Caco-2 (cell line): ENCODE data around the gene PPP1R9B. TPM values are rescaled to one million over a fixed set of nuclear protein-coding genes. Genes with fewer than 3 reads are reported as not detected.

ENCODE experiments used
- BruUV-seq: library from RNA; stranded (reverse); fragments of 400-500 nt; replicated peaks from 2 replicates; lab custom pipeline; 2021; lab: Mats Ljungman, UMichigan
- CTCF ChIA-PET: fragments of 300-600 bp; sonication (Branson Sonifier 250); formaldehyde crosslinking; loops from one replicate; lab custom pipeline; 2022; ENCODE audit warnings: antibody characterized with exemption; lab: Charles Lee
- POLR2A ChIA-PET: fragments of 300-600 bp; sonication (Branson Sonifier 250); formaldehyde crosslinking; loops from one replicate; lab custom pipeline; 2022; ENCODE audit warnings: antibody characterized with exemption; lab: Charles Lee
- DNase-seq, 2 experiments: peaks; one replicate each; pipeline versions ENCODE4 v3.0.0 to v3.0.0-alpha.2; 2020 to 2022
- H3K27me3 ChIP-seq: replicated peaks from 2 replicates; pipeline ENCODE4 v1.6.0; 2011; ENCODE audit warnings: low read length; ENCODE audit not compliant: control insufficient read depth, insufficient read depth
- H3K36me3 ChIP-seq: 2 replicates; pipeline ENCODE4 v1.5.1; 2011; ENCODE audit warnings: low read length; ENCODE audit not compliant: control insufficient read depth, insufficient read depth
- H3K4me1 ChIP-seq: fragments of 250-450 bp; sonication (Bioruptor Pico); 2 replicates; pipeline ENCODE4 v1.5.1; 2020; ENCODE audit warnings: mild to moderate bottlenecking
- H3K4me3 ChIP-seq: 2 replicates; pipeline ENCODE4 v1.5.1; 2011; ENCODE audit warnings: low read depth, mild to moderate bottlenecking, control low read depth, low read length
- H3K9me3 ChIP-seq: fragments of 250-450 bp; sonication (Bioruptor Pico); 2 replicates; pipeline ENCODE4 v1.5.1; 2020; ENCODE audit warnings: mild to moderate bottlenecking, moderate library complexity
- H3K27ac Mint-ChIP-seq: one replicate; pipeline ENCODE4 v1.8.0; 2022; ENCODE audit warnings: mixed read lengths; ENCODE audit not compliant: unreplicated experiment
- H3K27me3 Mint-ChIP-seq: one replicate; pipeline ENCODE4 v1.8.0; 2022; ENCODE audit warnings: mixed read lengths; ENCODE audit not compliant: insufficient read depth, unreplicated experiment
- H3K36me3 Mint-ChIP-seq: one replicate; pipeline ENCODE4 v1.8.0; 2022; ENCODE audit warnings: mild to moderate bottlenecking, mixed read lengths; ENCODE audit not compliant: insufficient read depth, unreplicated experiment
- H3K4me1 Mint-ChIP-seq: one replicate; pipeline ENCODE4 v1.8.0; 2022; ENCODE audit warnings: low read depth, mixed read lengths; ENCODE audit not compliant: unreplicated experiment
- H3K4me3 Mint-ChIP-seq: one replicate; pipeline ENCODE4 v1.8.0; 2022; ENCODE audit warnings: mild to moderate bottlenecking, moderate library complexity, mixed read lengths; ENCODE audit not compliant: unreplicated experiment
- H3K9me3 Mint-ChIP-seq: one replicate; pipeline ENCODE4 v1.8.0; 2022; ENCODE audit warnings: mixed read lengths; ENCODE audit not compliant: unreplicated experiment
- intact Hi-C: fragments of 100-400 bp; cut with micrococcal nuclease; formaldehyde crosslinking; loops from one replicate; pipeline ENCODE4 v1.10.0; 2022; ENCODE audit not compliant: unreplicated experiment
- total RNA-seq: library from RNA; stranded (reverse); gene quantifications from 2 replicates; pipeline ENCODE4 v1.2.3, GENCODE V29; 2022
- TF ChIP-seq, protein P1 (sequence below), 2 experiments: fragments of 200-600 bp in 1 of 2; IDR thresholded peaks; 1 replicate in 1 of 2; 2 replicates in 1 of 2; pipeline versions ENCODE4 v1.5.1 to v1.8.0; 2011 to 2022; ENCODE audit warnings: antibody characterized with exemption in 1 of 2, control low read depth in 1 of 2, inconsistent platforms in 1 of 2, low read depth in 1 of 2, low read length in 1 of 2, mild to moderate bottlenecking in 1 of 2, moderate library complexity in 1 of 2; ENCODE audit not compliant: insufficient read depth in 1 of 2, severe bottlenecking in 1 of 2, unreplicated experiment in 1 of 2

Gene PPP1R9B
- total RNA-seq, 1 experiment from 2014 or later: 74.8 TPM

GRCh38 chr17:50184611-50185398 is 34.3 kb upstream of the PPP1R9B start:
- DNase-seq: no peak
- BruUV-seq: no TSS peak
- intact Hi-C loops: no loop called here
- no peak overlapping the region for H3K27ac Mint-ChIP-seq
- no peaks in the 10 kb centered on the region for H3K36me3 Mint-ChIP-seq
- no peaks in the 10 kb centered on the region for H3K9me3 Mint-ChIP-seq
- POLR2A ChIA-PET: no interaction called here
- H3K4me3 Mint-ChIP-seq: no peak overlapping the region
- Histone ChIP-seq H3K27me3 (no peaks in the 10 kb centered on the region), H3K4me1 (peaks cover 6% of the 10 kb centered on the region; the same call in 1 of the 2 replicates), H3K4me3 (no peak overlapping the region), H3K9me3 (no peaks in the 10 kb centered on the region), H3K36me3 (no peaks in the 10 kb centered on the region)
- CTCF ChIA-PET: interaction anchor here (0.6 kb wide), 1 partner anchor 113 kb away, joined by 4 read pairs; no protein-coding TSS in a partner anchor
- TF ChIP-seq, protein P1, sequence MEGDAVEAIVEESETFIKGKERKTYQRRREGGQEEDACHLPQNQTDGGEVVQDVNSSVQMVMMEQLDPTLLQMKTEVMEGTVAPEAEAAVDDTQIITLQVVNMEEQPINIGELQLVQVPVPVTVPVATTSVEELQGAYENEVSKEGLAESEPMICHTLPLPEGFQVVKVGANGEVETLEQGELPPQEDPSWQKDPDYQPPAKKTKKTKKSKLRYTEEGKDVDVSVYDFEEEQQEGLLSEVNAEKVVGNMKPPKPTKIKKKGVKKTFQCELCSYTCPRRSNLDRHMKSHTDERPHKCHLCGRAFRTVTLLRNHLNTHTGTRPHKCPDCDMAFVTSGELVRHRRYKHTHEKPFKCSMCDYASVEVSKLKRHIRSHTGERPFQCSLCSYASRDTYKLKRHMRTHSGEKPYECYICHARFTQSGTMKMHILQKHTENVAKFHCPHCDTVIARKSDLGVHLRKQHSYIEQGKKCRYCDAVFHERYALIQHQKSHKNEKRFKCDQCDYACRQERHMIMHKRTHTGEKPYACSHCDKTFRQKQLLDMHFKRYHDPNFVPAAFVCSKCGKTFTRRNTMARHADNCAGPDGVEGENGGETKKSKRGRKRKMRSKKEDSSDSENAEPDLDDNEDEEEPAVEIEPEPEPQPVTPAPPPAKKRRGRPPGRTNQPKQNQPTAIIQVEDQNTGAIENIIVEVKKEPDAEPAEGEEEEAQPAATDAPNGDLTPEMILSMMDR (IDR thresholded peaks at IDR 0.05; ENCODE audit: insufficient read depth in 1 of 2, low read depth in 1 of 2, low read length in 1 of 2, severe bottlenecking in 1 of 2, unreplicated experiment in 1 of 2): no peak
- no peaks in the 10 kb centered on the region for H3K27me3 Mint-ChIP-seq
- peaks cover 6% of the 10 kb centered on the region for H3K4me1 Mint-ChIP-seq

DNA sequence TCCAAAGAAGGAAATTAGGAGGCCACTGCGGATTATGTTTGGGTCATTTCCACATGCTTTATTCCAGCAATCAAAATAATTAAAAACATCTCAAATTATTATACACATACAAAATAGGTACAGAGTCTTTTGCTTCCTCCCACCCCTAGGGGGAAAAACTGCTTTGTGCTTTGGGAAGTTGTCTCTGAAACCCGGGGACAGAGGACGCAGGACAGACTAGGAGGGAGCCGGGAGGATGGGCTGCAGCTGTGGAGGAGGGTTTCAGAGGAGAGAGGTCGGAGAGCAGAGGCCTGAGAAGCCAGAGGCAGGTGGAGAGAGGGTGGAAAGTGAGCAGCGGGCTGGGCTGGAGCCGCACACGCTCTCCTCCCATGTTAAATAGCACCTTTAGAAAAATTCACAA is 33.6 kb upstream of the PPP1R9B start:
- H3K9me3 ChIP-seq: no peaks in the 10 kb centered on the region
- H3K27me3 ChIP-seq: no peaks in the 10 kb centered on the region
- peaks cover 6% of the 10 kb centered on the region; the same call in 1 of the 2 replicates for H3K4me1 ChIP-seq
- no peak overlapping the region for H3K27ac Mint-ChIP-seq
- intact Hi-C loops: no loop called here
- TF ChIP-seq, protein P1 (IDR thresholded peaks at IDR 0.05; ENCODE audit: insufficient read depth in 1 of 2, low read depth in 1 of 2, low read length in 1 of 2, severe bottlenecking in 1 of 2, unreplicated experiment in 1 of 2): no peak
- H3K36me3 ChIP-seq: no peaks in the 10 kb centered on the region
- H3K27me3 Mint-ChIP-seq: no peaks in the 10 kb centered on the region
- DNase-seq: no peak
- POLR2A ChIA-PET: no interaction called here
- H3K36me3 Mint-ChIP-seq: no peaks in the 10 kb centered on the region
- BruUV-seq: no TSS peak
- H3K4me3 Mint-ChIP-seq: no peak overlapping the region
- CTCF ChIA-PET: interaction anchor here (0.6 to 0.7 kb wide), 3 partner anchors 114 to 303 kb away, joined by 3 to 7 read pairs (median 4); no protein-coding TSS in a partner anchor
- peaks cover 6% of the 10 kb centered on the region for H3K4me1 Mint-ChIP-seq
- no peak overlapping the region for H3K4me3 ChIP-seq
- no peaks in the 10 kb centered on the region for H3K9me3 Mint-ChIP-seq

GRCh38 chr17:50183421-50183994 is 33.0 kb upstream of the PPP1R9B start:
- TF ChIP-seq, protein P1 (IDR thresholded peaks at IDR 0.05; ENCODE audit: insufficient read depth in 1 of 2, low read depth in 1 of 2, low read length in 1 of 2, severe bottlenecking in 1 of 2, unreplicated experiment in 1 of 2): no peak

More at GRCh38 chr17:50183421-50183994, 33.0 kb upstream of the PPP1R9B start:
- POLR2A ChIA-PET: no interaction called here
- H3K9me3 ChIP-seq: no peaks in the 10 kb centered on the region
- BruUV-seq: no TSS peak
- peaks cover 8% of the 10 kb centered on the region for H3K4me1 ChIP-seq
- Mint-ChIP-seq H3K9me3 (no peaks in the 10 kb centered on the region), H3K4me3 (no peak overlapping the region), H3K4me1 (peaks cover 8% of the 10 kb centered on the region), H3K36me3 (no peaks in the 10 kb centered on the region), H3K27ac (no peak overlapping the region), H3K27me3 (no peaks in the 10 kb centered on the region)
- no peak for DNase-seq
- H3K4me3 ChIP-seq: no peak overlapping the region
- H3K36me3 ChIP-seq: no peaks in the 10 kb centered on the region
- CTCF ChIA-PET: interaction anchor here (0.6 to 0.7 kb wide), 4 partner anchors 15 to 303 kb away, joined by 3 to 7 read pairs (median 4); no protein-coding TSS in a partner anchor
- intact Hi-C loops: no loop called here
- no peaks in the 10 kb centered on the region for H3K27me3 ChIP-seq
